CD8-positive, alpha-beta memory T cell (primary cell): ENCODE results near the gene RGS7. TPM values are rescaled to one million over a fixed set of nuclear protein-coding genes. Genes with fewer than 3 reads are reported as not detected.
"Not testable (repeated sequence)": the region's sequence is repeated elsewhere in the genome, so short reads cannot be mapped to it uniquely, and the experiment has no call there.

Source experiments
- CTCF ChIA-PET: fragments of 350-600 bp; sonication (Branson Sonifier 250); formaldehyde crosslinking; loops from one replicate; lab custom pipeline; 2021; ENCODE audit warnings: antibody characterized with exemption; lab: Charles Lee
- POLR2A ChIA-PET: fragments of 350-600 bp; sonication (Branson Sonifier 250); formaldehyde crosslinking; loops from one replicate; lab custom pipeline; 2021; ENCODE audit warnings: antibody characterized with exemption; lab: Charles Lee
- DNase-seq, 5 donors: peaks; one replicate each; pipeline versions ENCODE4 v3.0.0 to v3.0.0-alpha.2; 2020 to 2022; ENCODE audit warnings: mixed read lengths in 1 of 5
- H3K27ac ChIP-seq: one replicate; pipeline ENCODE4 v1.7.0; 2013; ENCODE audit warnings: low read depth, mild to moderate bottlenecking, low read length, moderate library complexity
- H3K27me3 ChIP-seq: 2 replicates; pipeline ENCODE4 v1.7.0; 2013; ENCODE audit warnings: low read length, mild to moderate bottlenecking; ENCODE audit not compliant: insufficient read depth, poor library complexity, severe bottlenecking
- H3K36me3 ChIP-seq: 2 replicates; pipeline ENCODE4 v1.7.0; 2013; ENCODE audit warnings: mild to moderate bottlenecking, low read length, moderate library complexity; ENCODE audit not compliant: insufficient read depth
- H3K4me1 ChIP-seq: 2 replicates; pipeline ENCODE4 v1.7.0; 2013; ENCODE audit warnings: mild to moderate bottlenecking, low read length, moderate library complexity; ENCODE audit not compliant: insufficient read depth
- H3K4me3 ChIP-seq: 2 replicates; pipeline ENCODE4 v1.7.0; 2013; ENCODE audit warnings: mild to moderate bottlenecking, low read length
- H3K9me3 ChIP-seq: 2 replicates; pipeline ENCODE4 v1.7.0; 2013; ENCODE audit warnings: mild to moderate bottlenecking, low read length
- H3K27ac Mint-ChIP-seq, 8 donors: one replicate each; pipeline ENCODE4 v1.8.0; 2020 to 2021; ENCODE audit warnings: mixed read lengths in 8 of 8, mild to moderate bottlenecking in 6 of 8, inconsistent platforms in 3 of 8, moderate library complexity in 3 of 8
- H3K27me3 Mint-ChIP-seq, 2 donors: one replicate each; pipeline ENCODE4 v1.8.0; 2020 to 2021; ENCODE audit warnings: mixed read lengths in 2 of 2, mild to moderate bottlenecking in 1 of 2, moderate library complexity in 1 of 2
- H3K36me3 Mint-ChIP-seq, 3 donors: one replicate each; pipeline ENCODE4 v1.8.0; 2020 to 2021; ENCODE audit warnings: mixed read lengths in 3 of 3, inconsistent platforms in 1 of 3, mild to moderate bottlenecking in 1 of 3
- H3K4me1 Mint-ChIP-seq, 3 donors: one replicate each; pipeline ENCODE4 v1.8.0; 2020 to 2021; ENCODE audit warnings: mixed read lengths in 3 of 3, inconsistent platforms in 1 of 3, mild to moderate bottlenecking in 1 of 3
- H3K4me3 Mint-ChIP-seq, 7 donors: one replicate each; pipeline ENCODE4 v1.8.0; 2020 to 2021; ENCODE audit warnings: mixed read lengths in 7 of 7, mild to moderate bottlenecking in 6 of 7, moderate library complexity in 4 of 7, inconsistent platforms in 2 of 7
- H3K9me3 Mint-ChIP-seq, 5 donors: one replicate each; pipeline ENCODE4 v1.8.0; 2020 to 2022; ENCODE audit warnings: mixed read lengths in 5 of 5, mild to moderate bottlenecking in 3 of 5, moderate library complexity in 2 of 5, inconsistent platforms in 1 of 5
- polyA plus RNA-seq: library from polyadenylated mRNA; unstranded; fragments of 300-500 nt; fragmentation: Illumina TruSeq; gene quantifications from one replicate; pipeline ENCODE4 v1.2.3, GENCODE V29; 2021
- total RNA-seq, 2 experiments: library from RNA; stranded (reverse); gene quantifications; one replicate each; pipeline ENCODE4 v1.2.3, GENCODE V29; 2021

Gene RGS7
- total and polyA plus RNA-seq, 3 experiments from 2014 or later = not detected

DNA sequence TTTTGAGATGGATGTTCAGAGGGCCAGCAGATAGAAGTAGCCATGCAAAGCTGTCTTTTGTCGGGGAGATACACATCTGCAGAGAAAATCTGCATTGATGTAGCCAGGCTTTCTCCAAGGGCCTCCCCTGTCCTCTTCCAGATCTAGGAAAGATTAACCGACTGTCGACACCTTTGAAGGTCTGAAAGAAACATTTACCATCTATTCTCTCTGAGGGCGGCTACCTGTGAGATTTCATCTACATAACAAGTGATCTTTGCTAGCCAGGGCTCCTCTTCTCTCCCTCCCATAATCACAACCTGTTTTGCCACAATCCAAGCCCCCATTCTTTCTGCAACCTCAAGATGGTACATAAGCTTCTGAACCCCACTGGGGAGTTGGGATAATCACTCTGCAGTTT lies 193.6 kb downstream of the RGS7 start:
- ChIA-PET CTCF (no interaction called here), POLR2A (no interaction called here)
- H3K27me3 Mint-ChIP-seq = no peaks in the 10 kb centered on the region
- no peak for DNase-seq
- Histone ChIP-seq H3K36me3 (no peaks in the 10 kb centered on the region), H3K27me3 (no peaks in the 10 kb centered on the region), H3K4me1 (no peaks in the 10 kb centered on the region), H3K4me3 (no peak overlapping the region), H3K27ac (no peak overlapping the region), H3K9me3 (no peaks in the 10 kb centered on the region)
- H3K4me3 Mint-ChIP-seq = no peak overlapping the region
- H3K9me3 Mint-ChIP-seq = peaks cover 5 to 23% (median 9%) of the 10 kb centered on the region in 5 donors
- H3K4me1 Mint-ChIP-seq = no peaks in the 10 kb centered on the region
- no peak overlapping the region for H3K27ac Mint-ChIP-seq
- no peaks in the 10 kb centered on the region for H3K36me3 Mint-ChIP-seq

DNA sequence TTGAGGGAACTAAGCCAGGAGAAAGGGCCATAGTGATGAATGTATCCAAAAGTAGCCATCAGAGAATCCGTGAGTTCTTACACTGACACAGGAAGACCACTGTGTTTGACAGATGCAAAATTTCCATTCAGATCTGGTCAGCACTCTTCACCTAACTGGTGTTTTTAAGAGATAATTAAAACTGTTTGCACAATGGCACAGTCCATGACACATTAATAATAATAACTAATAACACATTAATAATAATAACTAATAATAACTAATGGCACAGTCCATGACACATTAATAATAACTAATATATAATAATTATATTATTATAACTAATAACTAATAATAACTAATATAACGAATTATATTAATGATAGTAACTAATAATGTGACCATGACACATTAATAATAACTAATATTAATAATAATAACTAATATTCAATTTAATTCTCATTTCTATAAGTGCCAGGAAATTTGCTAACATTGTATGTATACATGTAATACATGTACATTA lies 195.8 kb downstream of the RGS7 start:
- no peak for DNase-seq
- no peak overlapping the region for H3K27ac Mint-ChIP-seq
- Histone ChIP-seq H3K4me3 (no peak overlapping the region), H3K27me3 (no peaks in the 10 kb centered on the region), H3K4me1 (no peaks in the 10 kb centered on the region), H3K36me3 (no peaks in the 10 kb centered on the region), H3K9me3 (no peaks in the 10 kb centered on the region), H3K27ac (no peak overlapping the region)
- H3K4me3 Mint-ChIP-seq = no peak overlapping the region
- ChIA-PET POLR2A (no interaction called here), CTCF (no interaction called here)
- no peaks in the 10 kb centered on the region for H3K27me3 Mint-ChIP-seq
- H3K36me3 Mint-ChIP-seq = no peaks in the 10 kb centered on the region
- no peaks in the 10 kb centered on the region for H3K4me1 Mint-ChIP-seq
- H3K9me3 Mint-ChIP-seq = peaks cover 2 to 14% (median 8%) of the 10 kb centered on the region in 5 donors

- Mint-ChIP-seq H3K4me1 (no peaks in the 10 kb centered on the region), H3K27me3 (peaks cover 0 to 3% of the 10 kb centered on the region in 2 donors), H3K4me3 (no peak overlapping the region), H3K36me3 (peaks cover 0 to 2% (median 0%) of the 10 kb centered on the region in 3 donors), H3K27ac (no peak overlapping the region), H3K9me3 (peaks cover 2 to 17% (median 8%) of the 10 kb centered on the region in 5 donors)
- Histone ChIP-seq H3K27me3 (no peaks in the 10 kb centered on the region), H3K4me3 (no peak overlapping the region), H3K27ac (no peak overlapping the region), H3K4me1 (no peaks in the 10 kb centered on the region), H3K36me3 (no peaks in the 10 kb centered on the region), H3K9me3 (no peaks in the 10 kb centered on the region)
- DNase-seq = no peak
- ChIA-PET CTCF (no interaction called here), POLR2A (no interaction called here)
Measured at GRCh38 chr1:241157435-241157834, 199.6 kb downstream of the RGS7 start.

GRCh38 chr1:241156231-241156965 lies 200.6 kb downstream of the RGS7 start:
- Mint-ChIP-seq H3K27me3 (peaks cover 0 to 3% of the 10 kb centered on the region in 2 donors), H3K4me1 (no peaks in the 10 kb centered on the region), H3K27ac (peak overlapping the region in 1 of 8 donors; percentile 61), H3K4me3 (no peak overlapping the region), H3K36me3 (peaks cover 0 to 2% (median 0%) of the 10 kb centered on the region in 3 donors), H3K9me3 (peaks cover 2 to 15% (median 8%) of the 10 kb centered on the region in 5 donors)
- POLR2A ChIA-PET = no interaction called here
- H3K4me1 ChIP-seq = no peaks in the 10 kb centered on the region
- H3K36me3 ChIP-seq = no peaks in the 10 kb centered on the region
- no peak overlapping the region for H3K27ac ChIP-seq
- H3K27me3 ChIP-seq = no peaks in the 10 kb centered on the region
- CTCF ChIA-PET = no interaction called here
- DNase-seq = no peak
- H3K4me3 ChIP-seq = no peak overlapping the region
- no peaks in the 10 kb centered on the region for H3K9me3 ChIP-seq

DNA sequence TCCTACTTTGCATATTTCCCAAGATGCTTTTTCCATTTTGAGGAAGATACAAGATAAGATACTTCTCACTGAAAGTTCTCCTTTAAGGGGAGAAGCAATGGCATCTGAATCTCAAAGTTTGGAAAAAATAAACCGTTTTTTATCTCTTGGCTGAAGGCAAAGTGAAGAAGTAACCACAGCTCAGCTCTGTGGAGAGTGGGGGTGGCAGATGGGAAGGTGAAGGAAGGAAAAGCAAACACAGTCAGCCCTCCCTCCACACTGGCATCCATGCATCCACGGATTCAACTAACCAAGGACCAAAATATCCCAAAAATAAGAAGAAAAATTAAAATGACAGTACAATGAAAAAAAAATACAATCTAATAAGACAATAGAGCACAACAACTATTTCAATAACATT lies 211.1 kb downstream of the RGS7 start:
- Histone ChIP-seq H3K9me3 (no peaks in the 10 kb centered on the region), H3K4me3 (no peak overlapping the region), H3K36me3 (no peaks in the 10 kb centered on the region), H3K4me1 (no peaks in the 10 kb centered on the region), H3K27ac (no peak overlapping the region), H3K27me3 (no peaks in the 10 kb centered on the region)
- H3K4me1 Mint-ChIP-seq = no peaks in the 10 kb centered on the region
- ChIA-PET POLR2A (no interaction called here), CTCF (no interaction called here)
- DNase-seq = no peak
- H3K27me3 Mint-ChIP-seq = no peaks in the 10 kb centered on the region
- no peaks in the 10 kb centered on the region for H3K36me3 Mint-ChIP-seq
- no peak overlapping the region for H3K4me3 Mint-ChIP-seq
- H3K27ac Mint-ChIP-seq = no peak overlapping the region
- peaks cover 0 to 11% (median 6%) of the 10 kb centered on the region in 5 donors for H3K9me3 Mint-ChIP-seq

GRCh38 chr1:241143765-241144442 lies 213.1 kb downstream of the RGS7 start:
- Histone ChIP-seq H3K27ac (no peak overlapping the region), H3K9me3 (no peaks in the 10 kb centered on the region), H3K36me3 (no peaks in the 10 kb centered on the region), H3K4me1 (no peaks in the 10 kb centered on the region), H3K27me3 (no peaks in the 10 kb centered on the region), H3K4me3 (no peak overlapping the region)
- Mint-ChIP-seq H3K36me3 (no peaks in the 10 kb centered on the region), H3K27me3 (no peaks in the 10 kb centered on the region), H3K4me1 (no peaks in the 10 kb centered on the region), H3K4me3 (no peak overlapping the region), H3K9me3 (peaks cover 0 to 13% (median 5%) of the 10 kb centered on the region in 5 donors), H3K27ac (no peak overlapping the region)
- DNase-seq = no peak
- ChIA-PET POLR2A (no interaction called here), CTCF (no interaction called here)

GRCh38 chr1:241142493-241142892 lies 214.5 kb downstream of the RGS7 start:
- Mint-ChIP-seq H3K9me3 (peaks cover 0 to 13% (median 4%) of the 10 kb centered on the region in 5 donors), H3K27me3 (no peaks in the 10 kb centered on the region), H3K4me1 (no peaks in the 10 kb centered on the region), H3K27ac (no peak overlapping the region), H3K4me3 (no peak overlapping the region), H3K36me3 (no peaks in the 10 kb centered on the region)
- H3K4me1 ChIP-seq = no peaks in the 10 kb centered on the region
- H3K4me3 ChIP-seq = no peak overlapping the region
- H3K9me3 ChIP-seq = no peaks in the 10 kb centered on the region
- DNase-seq = no peak
- POLR2A ChIA-PET = no interaction called here
- CTCF ChIA-PET = no interaction called here
- no peaks in the 10 kb centered on the region for H3K27me3 ChIP-seq
- H3K36me3 ChIP-seq = no peaks in the 10 kb centered on the region
- no peak overlapping the region for H3K27ac ChIP-seq

- H3K36me3 ChIP-seq, H3K4me1 Mint-ChIP-seq, H3K9me3 ChIP-seq, H3K27ac Mint-ChIP-seq, POLR2A ChIA-PET, H3K4me3 ChIP-seq, DNase-seq, H3K4me3 Mint-ChIP-seq, H3K27ac ChIP-seq, H3K36me3 Mint-ChIP-seq, H3K4me1 ChIP-seq, H3K27me3 ChIP-seq, H3K27me3 Mint-ChIP-seq, CTCF ChIA-PET: not testable (repeated sequence)
- peaks cover 0 to 13% (median 4%) of the 10 kb centered on the region in 5 donors for H3K9me3 Mint-ChIP-seq
Measured at GRCh38 chr1:241141646-241142045, 215.4 kb downstream of the RGS7 start.
